ENCODE measurements around the gene CACNG3.

DNA sequence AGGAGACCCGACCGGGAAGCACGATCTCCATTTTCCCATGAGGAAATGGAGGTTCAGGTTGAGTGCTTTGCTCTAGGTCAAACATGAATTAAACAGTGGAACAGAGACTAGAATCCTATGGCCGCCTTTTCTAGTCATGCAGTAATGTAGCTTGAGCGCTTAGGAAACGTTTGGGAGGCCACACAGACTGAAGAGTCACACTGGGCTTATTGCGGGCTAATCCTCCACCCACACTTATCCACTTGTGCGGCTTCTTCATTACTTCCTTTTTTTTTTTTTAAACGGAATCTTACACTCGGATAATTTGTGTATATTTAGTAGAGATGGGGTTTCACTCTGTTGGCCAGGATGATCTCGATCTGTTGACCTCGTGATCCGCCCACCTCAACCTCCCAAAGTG is 26.0 kb downstream of the CACNG3 start:
- TF ChIP-seq, protein P1, sequence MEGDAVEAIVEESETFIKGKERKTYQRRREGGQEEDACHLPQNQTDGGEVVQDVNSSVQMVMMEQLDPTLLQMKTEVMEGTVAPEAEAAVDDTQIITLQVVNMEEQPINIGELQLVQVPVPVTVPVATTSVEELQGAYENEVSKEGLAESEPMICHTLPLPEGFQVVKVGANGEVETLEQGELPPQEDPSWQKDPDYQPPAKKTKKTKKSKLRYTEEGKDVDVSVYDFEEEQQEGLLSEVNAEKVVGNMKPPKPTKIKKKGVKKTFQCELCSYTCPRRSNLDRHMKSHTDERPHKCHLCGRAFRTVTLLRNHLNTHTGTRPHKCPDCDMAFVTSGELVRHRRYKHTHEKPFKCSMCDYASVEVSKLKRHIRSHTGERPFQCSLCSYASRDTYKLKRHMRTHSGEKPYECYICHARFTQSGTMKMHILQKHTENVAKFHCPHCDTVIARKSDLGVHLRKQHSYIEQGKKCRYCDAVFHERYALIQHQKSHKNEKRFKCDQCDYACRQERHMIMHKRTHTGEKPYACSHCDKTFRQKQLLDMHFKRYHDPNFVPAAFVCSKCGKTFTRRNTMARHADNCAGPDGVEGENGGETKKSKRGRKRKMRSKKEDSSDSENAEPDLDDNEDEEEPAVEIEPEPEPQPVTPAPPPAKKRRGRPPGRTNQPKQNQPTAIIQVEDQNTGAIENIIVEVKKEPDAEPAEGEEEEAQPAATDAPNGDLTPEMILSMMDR (IDR thresholded peaks at IDR 0.05), result no peak
- TF ChIP-seq POLR2A (IDR thresholded peaks at IDR 0.05), result no peak
